NK-92 (cell line): ENCODE results near the gene DNAJC18.
"Not testable (repeated sequence)": the region's sequence is repeated elsewhere in the genome, so short reads cannot be mapped to it uniquely, and the experiment has no call there.

Source experiments
- DNase-seq: peaks from one replicate; lab custom pipeline; 2025; ENCODE audit not compliant: unreplicated experiment; lab: John Stamatoyannopoulos, UW

Gene DNAJC18

DNA sequence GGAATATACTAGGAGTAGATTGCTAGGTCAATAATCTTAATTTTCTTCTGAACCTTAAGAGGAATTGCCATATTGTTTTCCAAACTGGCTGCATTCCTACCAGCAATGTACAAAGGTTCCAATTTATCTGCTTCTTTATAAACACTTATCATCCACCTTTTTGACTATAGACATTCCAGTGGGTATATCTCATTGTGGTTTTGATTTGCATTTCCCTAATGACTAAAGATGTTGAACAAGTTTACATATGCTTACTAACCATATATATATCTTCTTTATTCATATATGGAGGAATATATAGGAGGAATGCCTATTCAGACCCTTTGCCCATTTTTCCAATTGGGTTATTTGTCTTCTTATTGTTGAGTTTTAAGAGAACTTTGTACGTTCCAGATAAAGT is 7.6 kb downstream of the DNAJC18 start:
- DNase-seq: no peak

DNA sequence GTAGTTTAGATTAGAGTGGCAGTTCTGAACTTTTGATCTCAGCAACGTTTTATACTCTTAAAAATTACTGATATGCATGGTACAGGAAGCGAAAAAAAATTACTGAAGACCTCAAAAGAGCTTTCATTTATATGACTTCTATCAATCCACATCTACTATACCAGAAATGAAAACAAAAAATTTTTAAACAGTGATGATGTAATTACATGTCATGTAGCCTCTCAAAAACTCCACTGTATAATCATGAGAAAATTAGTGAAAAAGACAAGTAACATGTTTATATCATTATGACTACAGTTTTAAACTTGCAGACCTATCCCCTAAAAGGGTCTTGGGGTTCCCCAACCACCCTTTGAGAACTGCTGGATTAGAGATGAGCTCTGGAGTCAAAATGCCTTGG is 9.3 kb downstream of the DNAJC18 start:
- no peak for DNase-seq

DNA sequence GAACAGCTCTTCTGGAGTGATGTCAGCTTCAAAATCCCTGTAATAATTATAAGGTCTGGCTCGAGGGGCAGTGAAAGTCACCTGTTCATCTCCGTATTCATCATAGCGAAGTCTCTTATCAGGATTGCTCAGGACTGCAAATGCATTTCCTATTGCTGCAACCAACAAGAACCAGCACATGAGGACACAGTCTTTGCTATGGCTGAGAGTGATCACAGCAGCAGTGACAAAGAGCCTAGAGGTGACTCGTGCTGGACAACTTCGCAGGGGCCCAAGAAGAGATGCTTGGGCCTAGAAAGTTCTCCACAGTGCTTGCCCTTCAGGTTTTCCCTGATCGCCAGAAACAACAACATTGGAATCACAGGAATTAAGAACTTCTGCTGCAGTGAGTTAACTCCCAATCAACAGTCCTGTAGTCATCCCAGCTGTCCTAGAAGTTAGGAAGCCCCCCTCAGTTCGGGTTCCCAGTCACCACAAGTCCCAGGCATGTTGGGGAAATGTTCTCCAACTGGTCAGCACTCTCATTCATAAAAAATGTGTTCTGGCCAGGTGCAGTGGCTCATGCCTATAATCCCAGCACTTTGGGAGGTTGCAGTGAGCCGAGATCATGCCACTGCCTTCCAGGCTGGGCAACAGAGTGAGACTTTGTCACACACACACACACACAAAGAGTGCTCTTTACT is 13.0 kb downstream of the DNAJC18 start:
- DNase-seq: no peak

DNA sequence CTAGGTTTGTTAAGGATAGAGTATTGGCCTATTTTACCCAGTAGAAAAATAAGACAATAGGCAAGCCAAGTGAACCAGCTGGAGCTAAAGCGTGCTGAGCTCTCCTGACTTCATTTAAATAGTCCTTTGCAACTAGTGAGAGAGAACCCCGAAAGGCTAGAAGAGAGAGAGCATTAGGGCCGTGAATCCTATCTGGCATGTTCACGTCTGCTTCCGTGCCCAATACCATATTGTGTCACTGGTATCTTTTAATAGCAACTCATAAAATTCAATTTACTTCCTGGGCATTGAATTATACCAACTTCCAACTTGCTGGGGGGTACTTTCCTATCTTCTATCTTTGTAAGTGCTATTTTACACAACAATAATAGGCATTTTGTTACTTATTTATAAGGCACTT is 13.8 kb downstream of the DNAJC18 start:
- DNase-seq: no peak

DNA sequence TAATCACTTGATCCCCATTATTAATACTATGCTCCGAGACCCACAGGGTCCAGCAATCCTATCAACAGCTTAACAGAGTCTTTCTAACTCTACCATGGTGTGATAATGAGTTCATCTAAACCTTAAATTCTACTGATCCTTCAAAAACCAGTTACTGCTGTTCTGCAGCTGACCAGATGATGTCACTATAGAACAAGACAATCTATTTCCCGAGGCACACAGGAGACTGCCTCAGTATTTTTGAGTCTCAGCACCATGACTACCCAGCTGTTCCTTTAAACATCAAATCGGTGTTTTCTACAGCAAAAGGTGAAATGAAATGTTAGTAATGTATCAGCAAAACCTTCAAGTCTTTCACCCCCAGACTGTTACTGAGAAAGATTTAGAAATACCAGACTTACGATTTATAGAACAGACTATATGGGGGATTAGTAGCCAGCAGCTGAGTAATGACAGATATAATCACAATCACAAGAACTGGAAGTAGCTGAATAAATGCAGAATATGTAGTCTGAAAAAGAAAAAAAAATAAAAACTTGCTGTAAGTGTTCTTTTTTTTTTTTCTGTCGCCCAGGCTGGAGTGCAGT is 16.9 kb downstream of the DNAJC18 start:
- DNase-seq: no peak

GRCh38 chr5:139419226-139420192 is 19.8 kb downstream of the DNAJC18 start:
- DNase-seq: no peak

DNA sequence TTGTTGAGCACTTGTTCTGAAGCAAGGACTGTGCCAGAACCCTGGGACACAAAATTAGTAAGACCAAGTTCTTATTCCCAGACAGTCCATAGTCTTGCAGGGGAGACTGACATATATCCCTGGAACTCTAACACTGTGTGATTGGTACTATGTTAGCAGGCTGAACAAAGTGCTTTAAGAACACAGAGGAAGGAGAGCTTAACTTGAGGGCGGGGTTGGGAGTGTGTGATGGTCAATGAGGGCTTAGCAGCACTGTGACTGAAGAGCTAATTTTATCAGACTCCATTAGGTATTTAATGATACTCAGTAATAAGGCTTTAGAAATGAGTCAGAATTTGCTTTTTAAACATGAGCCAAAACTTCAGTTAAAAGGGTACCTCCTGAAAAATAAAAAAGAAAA is 20.5 kb downstream of the DNAJC18 start:
- no peak for DNase-seq

GRCh38 chr5:139417214-139417613 is 22.1 kb downstream of the DNAJC18 start:
- DNase-seq: no peak

- DNase-seq: no peak
Measured at GRCh38 chr5:139416651-139417050, 22.7 kb downstream of the DNAJC18 start.

DNA sequence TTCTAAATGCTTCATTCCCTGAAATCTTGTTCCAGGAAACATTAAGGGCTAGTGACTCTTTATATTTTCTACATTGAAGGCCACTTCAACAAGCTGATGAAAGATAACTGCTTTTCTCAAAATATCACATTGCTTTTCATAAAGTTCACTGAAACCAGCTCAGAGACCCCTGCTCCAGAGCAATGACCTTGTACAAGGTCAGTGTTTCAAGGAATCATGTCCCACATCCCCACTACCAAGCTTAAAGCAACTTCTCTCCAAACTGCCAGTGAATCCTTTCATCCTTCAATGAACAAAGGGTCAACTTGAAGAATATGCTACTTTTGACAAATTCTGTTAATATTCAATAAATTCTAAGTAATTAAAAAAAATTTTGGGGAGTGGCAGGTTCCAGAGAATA is 23.5 kb downstream of the DNAJC18 start:
- no peak for DNase-seq

DNA sequence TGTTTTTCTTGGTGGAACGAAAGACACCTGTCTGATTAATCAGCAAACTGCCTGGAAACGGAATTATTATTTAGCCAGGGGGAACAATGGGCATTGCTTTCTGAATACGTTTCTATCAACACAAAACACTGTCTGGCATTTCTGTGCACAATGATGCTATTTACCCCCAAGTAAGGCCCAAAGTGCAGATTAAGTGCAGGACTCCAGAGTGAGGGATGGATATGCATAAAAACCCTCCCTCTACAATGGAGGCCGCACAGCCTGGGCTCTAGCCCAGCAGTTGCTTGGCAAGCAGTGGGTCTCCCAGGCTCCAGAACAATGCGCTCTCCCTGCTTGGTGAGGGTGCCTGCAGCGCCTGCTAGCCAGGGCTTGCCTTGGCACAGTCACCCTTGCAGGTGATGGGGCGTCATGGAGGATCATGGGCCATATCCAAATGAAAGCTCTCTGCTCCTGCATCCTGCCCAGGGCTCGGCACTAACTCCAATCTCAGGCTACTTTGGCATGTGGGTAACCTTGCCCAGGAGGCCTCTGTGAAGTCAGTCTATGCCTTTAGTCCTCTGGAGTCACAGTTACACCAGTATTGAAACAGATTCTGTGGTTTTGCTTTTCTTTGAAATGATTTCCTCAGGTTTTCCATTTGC is 24.0 kb downstream of the DNAJC18 start:
- DNase-seq: no peak

- DNase-seq: no peak
Measured at GRCh38 chr5:139414581-139415130, 24.7 kb downstream of the DNAJC18 start.

DNA sequence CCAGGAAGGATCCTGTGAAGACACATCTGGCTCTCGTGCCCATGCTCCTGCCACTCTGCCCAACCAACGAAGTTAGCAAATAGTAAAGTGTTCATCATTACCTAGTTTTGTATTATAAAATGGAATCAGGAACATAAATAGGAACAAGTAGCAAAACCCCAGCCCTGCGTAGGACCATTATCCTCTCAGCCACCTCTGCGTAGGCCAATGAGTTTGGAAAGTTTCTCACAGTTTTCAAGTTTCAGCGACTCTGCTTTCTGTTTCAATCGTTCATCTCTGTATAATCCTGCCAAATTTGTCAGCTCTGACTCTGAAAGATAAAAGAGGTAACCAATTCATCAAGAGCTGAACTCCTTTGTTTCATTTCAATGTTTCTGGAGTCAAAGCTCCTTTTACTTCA is 25.4 kb downstream of the DNAJC18 start:
- no peak for DNase-seq

- no peak for DNase-seq
Measured at GRCh38 chr5:139413153-139413552, 26.2 kb downstream of the DNAJC18 start.

DNA sequence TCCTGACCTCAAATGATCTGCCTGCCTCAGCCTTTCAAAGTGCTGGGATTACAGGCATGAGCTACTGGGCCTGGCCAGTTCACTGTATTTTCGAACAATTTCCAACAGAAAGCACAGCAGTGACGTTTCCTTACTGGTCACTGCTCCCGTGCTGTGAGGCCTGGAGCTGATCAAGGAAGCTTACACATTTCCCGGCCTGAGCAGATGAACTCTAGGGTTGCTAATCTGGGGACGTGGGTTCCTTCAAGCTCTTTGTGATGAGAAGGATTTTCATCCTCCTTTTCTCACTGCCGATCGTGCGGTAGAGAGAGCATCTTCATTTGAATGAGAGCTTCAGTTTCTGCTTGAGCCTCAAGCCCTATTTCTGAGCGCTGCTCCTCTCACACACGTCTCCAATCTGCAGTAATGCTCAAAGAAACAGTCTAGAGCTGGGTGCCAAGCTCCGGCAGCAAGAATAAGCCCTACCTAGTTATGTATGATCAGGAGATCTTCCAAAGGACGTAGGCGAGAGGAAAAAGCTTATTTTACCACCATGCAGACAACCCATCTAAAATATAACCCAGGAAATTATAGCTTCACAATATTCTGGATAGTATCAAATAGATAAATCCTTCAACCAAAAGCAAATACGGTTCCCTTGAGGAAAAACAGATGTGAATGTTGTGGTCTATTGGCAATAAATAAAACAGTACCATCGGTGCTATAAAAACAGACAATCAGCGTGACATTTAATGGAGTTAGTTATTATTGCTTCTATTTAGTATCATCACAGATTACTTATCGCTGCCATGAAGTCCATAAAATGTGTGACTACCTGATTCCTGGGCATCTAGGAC is 28.1 kb downstream of the DNAJC18 start:
- no peak for DNase-seq

GRCh38 chr5:139410121-139410992 is 29.0 kb downstream of the DNAJC18 start:
- no peak for DNase-seq

DNA sequence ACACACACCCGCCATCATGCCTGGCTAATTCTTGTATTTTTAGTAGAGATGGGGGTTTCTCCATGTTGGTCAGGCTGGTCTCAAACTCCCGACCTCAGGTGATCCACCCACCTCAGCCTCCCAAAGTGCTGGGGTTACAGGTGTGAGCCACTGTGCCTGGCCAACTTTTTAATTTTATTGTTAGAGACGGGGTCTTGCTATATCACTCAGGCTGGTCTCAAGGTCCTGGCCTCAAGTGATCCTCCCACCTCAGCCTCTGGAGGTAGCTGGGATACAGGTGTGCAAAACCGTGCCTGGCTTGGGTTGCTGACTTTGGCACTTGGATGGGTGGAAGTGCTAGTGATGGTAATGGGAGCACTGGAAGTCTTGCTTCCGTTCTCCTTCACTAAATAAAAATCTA is 30.2 kb downstream of the DNAJC18 start:
- not testable (repeated sequence) for DNase-seq

GRCh38 chr5:139408191-139408590 is 31.1 kb downstream of the DNAJC18 start:
- DNase-seq: no peak

DNA sequence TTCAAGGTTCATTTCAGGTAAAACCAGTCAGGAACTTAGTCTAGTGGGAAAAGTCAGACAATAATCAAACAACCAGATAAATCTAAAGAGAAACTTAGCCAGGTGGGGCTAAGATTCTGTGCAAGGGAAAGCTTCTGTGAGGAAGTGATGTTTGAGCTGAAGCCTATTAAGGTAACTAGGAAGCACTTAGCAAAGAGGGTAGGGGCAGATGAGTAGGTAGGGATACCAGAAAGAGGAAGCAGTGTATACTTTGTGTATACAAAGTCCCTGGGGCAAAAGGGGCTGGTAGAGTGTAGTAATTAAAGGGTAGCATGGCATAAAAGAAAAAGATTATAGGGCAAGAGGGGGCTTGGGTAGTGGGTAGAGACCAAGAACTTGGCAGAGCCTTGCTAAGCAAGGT is 31.8 kb downstream of the DNAJC18 start:
- no peak for DNase-seq
